Inflammatory macrophage treated with lipopolysaccharide for 4 hours (primary cell): ENCODE data around the gene SGCA.

ENCODE experiments used
- DNase-seq: peaks from one replicate; pipeline ENCODE4 v3.0.0-alpha.2; 2020

SGCA gene

GRCh38 chr17:50149417-50150353 lies 16.1 kb upstream of the SGCA start:
- peak; percentile 80 for DNase-seq

- no peak for DNase-seq
Observed at GRCh38 chr17:50150354-50151040, 15.3 kb upstream of the SGCA start, which contains the start of gene PPP1R9B. Gene PPP1R9B, minus strand, starts transcription at chr17:50150677. Its CDS starts 164 bp downstream, at chr17:50150513.

- peak; percentile 88 for DNase-seq
Observed at GRCh38 chr17:50151041-50151936, 14.5 kb upstream of the SGCA start.

- peak; percentile 70 for DNase-seq
Observed at GRCh38 chr17:50151937-50152547, 13.8 kb upstream of the SGCA start.

GRCh38 chr17:50152736-50153135 lies 13.1 kb upstream of the SGCA start:
- DNase-seq = no peak

GRCh38 chr17:50153650-50154575 lies 11.9 kb upstream of the SGCA start:
- no peak for DNase-seq

GRCh38 chr17:50154604-50155003 lies 11.2 kb upstream of the SGCA start:
- DNase-seq = no peak

GRCh38 chr17:50155115-50155819 lies 10.5 kb upstream of the SGCA start:
- no peak for DNase-seq

GRCh38 chr17:50157891-50158290 lies 7.9 kb upstream of the SGCA start:
- DNase-seq = no peak

GRCh38 chr17:50161023-50161910 lies 4.5 kb upstream of the SGCA start:
- peak; percentile 84 for DNase-seq

- DNase-seq = no peak
Observed at GRCh38 chr17:50161911-50162288, 3.9 kb upstream of the SGCA start.

GRCh38 chr17:50162466-50163254 lies 3.1 kb upstream of the SGCA start:
- DNase-seq = no peak

- DNase-seq = peak; percentile 78
Observed at GRCh38 chr17:50163843-50164696, 1.7 kb upstream of the SGCA start.

- DNase-seq = no peak
Observed at GRCh38 chr17:50164697-50164988, 1.2 kb upstream of the SGCA start.

- no peak for DNase-seq
Observed at GRCh38 chr17:50165066-50165465, 739 bp upstream of the SGCA start.

GRCh38 chr17:50165466-50165865 lies 339 bp upstream of the SGCA start:
- no peak for DNase-seq

GRCh38 chr17:50166518-50167181 lies 845 bp downstream of the SGCA start:
- no peak for DNase-seq
